Neural cell (in vitro differentiated cells): ENCODE measurements around the gene TTYH3. TPM values are rescaled to one million over a fixed set of nuclear protein-coding genes. Genes with fewer than 3 reads are reported as not detected.
"Not testable (repeated sequence)": the region's sequence is repeated elsewhere in the genome, so short reads cannot be mapped to it uniquely, and the experiment has no call there.

ENCODE experiments used
- H2AFZ ChIP-seq: fragments of 200-600, 300-800 bp; sonication (generic), shearing (Covaris generic); 2 replicates; pipeline ENCODE4 v1.6.0; 2014; ENCODE audit warnings: low read depth, mild to moderate bottlenecking, antibody characterized with exemption, low read length, moderate library complexity
- H3F3A ChIP-seq: fragments of 200-600 bp; shearing (Covaris generic); 2 replicates; pipeline ENCODE4 v1.6.1; 2016; ENCODE audit warnings: mild to moderate bottlenecking, moderate library complexity, mixed read lengths, antibody characterized with exemption, low read length; ENCODE audit not compliant: insufficient read depth, poor library complexity, severe bottlenecking
- H3K27ac ChIP-seq: fragments of 200-600, 300-800 bp; sonication (generic), shearing (Covaris generic); 2 replicates; pipeline ENCODE4 v1.5.1; 2014; ENCODE audit warnings: mild to moderate bottlenecking, low read length, moderate library complexity
- H3K27me3 ChIP-seq: fragments of 300-800, 200-600 bp; sonication (generic), shearing (Covaris generic); 2 replicates; pipeline ENCODE4 v1.6.0; 2014; ENCODE audit warnings: mild to moderate bottlenecking, low read depth, low read length, moderate library complexity; ENCODE audit not compliant: insufficient read depth
- H3K36me3 ChIP-seq: fragments of 300-800, 200-600 bp; sonication (generic), shearing (Covaris generic); 2 replicates; pipeline ENCODE4 v1.5.1; 2014; ENCODE audit warnings: mild to moderate bottlenecking, antibody characterized with exemption, low read length, moderate library complexity; ENCODE audit not compliant: insufficient read depth
- H3K4me2 ChIP-seq: fragments of 300-800, 200-600 bp; sonication (generic), shearing (Covaris generic); 2 replicates; pipeline ENCODE4 v1.6.0; 2014; ENCODE audit warnings: mild to moderate bottlenecking, low read length
- H3K4me3 ChIP-seq: fragments of 300-800, 200-600 bp; sonication (generic), shearing (Covaris generic); 2 replicates; pipeline ENCODE4 v1.5.1; 2014; ENCODE audit warnings: mild to moderate bottlenecking, low read length, moderate library complexity
- H3K79me2 ChIP-seq: fragments of 200-600 bp; shearing (Covaris generic); replicated peaks from 2 replicates; pipeline ENCODE4 v1.6.0; 2014; ENCODE audit warnings: mild to moderate bottlenecking, low read length, moderate library complexity; ENCODE audit not compliant: insufficient read depth
- H3K9ac ChIP-seq: fragments of 300-800, 200-600 bp; sonication (generic), shearing (Covaris generic); 2 replicates; pipeline ENCODE4 v1.6.1; 2016; ENCODE audit warnings: mild to moderate bottlenecking, low read length, mixed read lengths
- H3K9me2 ChIP-seq: fragments of 200-600 bp; shearing (Covaris generic); 2 replicates; pipeline ENCODE4 v1.6.1; 2016; ENCODE audit warnings: mild to moderate bottlenecking, low read length, mixed read lengths; ENCODE audit not compliant: insufficient read depth
- H3K9me3 ChIP-seq: fragments of 200-600, 300-800 bp; sonication (generic), shearing (Covaris generic); 2 replicates; pipeline ENCODE4 v1.6.1; 2016; ENCODE audit warnings: mild to moderate bottlenecking, mixed run types, low read length, moderate library complexity, mixed read lengths
- H4K20me1 ChIP-seq: fragments of 200-600 bp; shearing (Covaris generic); 2 replicates; pipeline ENCODE4 v1.6.1; 2016; ENCODE audit warnings: mild to moderate bottlenecking, mixed run types; ENCODE audit not compliant: insufficient read depth
- CTCF ChIP-seq: fragments of 450-650 bp; IDR thresholded peaks from 2 replicates; pipeline ENCODE4 v1.5.1; 2014; ENCODE audit warnings: antibody characterized with exemption, mild to moderate bottlenecking, moderate library complexity; ENCODE audit not compliant: poor library complexity, severe bottlenecking
- EP300 ChIP-seq: fragments of 450-650 bp; conservative IDR thresholded peaks from 2 replicates; pipeline ENCODE4 v1.6.1; 2014; ENCODE audit warnings: antibody characterized with exemption, mild to moderate bottlenecking, moderate library complexity; ENCODE audit not compliant: poor library complexity, severe bottlenecking
- EZH2 ChIP-seq: fragments of 200-600, 300-800 bp; shearing (Covaris generic), sonication (generic); IDR thresholded peaks from 2 replicates; pipeline ENCODE4 v1.6.1; 2014; ENCODE audit warnings: antibody characterized with exemption, low read length, borderline replicate concordance, mild to moderate bottlenecking; ENCODE audit not compliant: insufficient read depth, poor library complexity, severe bottlenecking
- MXI1 ChIP-seq: fragments of 450-650 bp; conservative IDR thresholded peaks from 2 replicates; pipeline ENCODE4 v1.6.1; 2014; ENCODE audit warnings: antibody characterized with exemption, mild to moderate bottlenecking; ENCODE audit not compliant: poor library complexity, severe bottlenecking
- POLR2AphosphoS5 ChIP-seq: IDR thresholded peaks from 2 replicates; pipeline ENCODE4 v1.6.1; 2012
- RAD21 ChIP-seq: fragments of 450-650 bp; conservative IDR thresholded peaks from 2 replicates; pipeline ENCODE4 v1.6.1; 2014; ENCODE audit warnings: antibody characterized with exemption, mild to moderate bottlenecking, moderate library complexity
- SMC3 ChIP-seq: fragments of 450-650 bp; conservative IDR thresholded peaks from 2 replicates; pipeline ENCODE4 v1.6.1; 2014; ENCODE audit warnings: antibody characterized with exemption, mild to moderate bottlenecking, moderate library complexity; ENCODE audit not compliant: poor library complexity
- TAF1 ChIP-seq: IDR thresholded peaks from 2 replicates; pipeline ENCODE4 v1.6.1; 2012; ENCODE audit warnings: low read depth
- polyA plus RNA-seq: library from polyadenylated mRNA; depleted of rRNA; stranded (reverse); fragments of >200 nt; gene quantifications from 2 replicates; pipeline ENCODE4 v1.2.3, GENCODE V29; 2014
- TF ChIP-seq, protein P1 (sequence below): IDR thresholded peaks from 2 replicates; pipeline ENCODE4 v1.6.1; 2012; ENCODE audit warnings: borderline replicate concordance

TTYH3 gene
- polyA plus RNA-seq, 1 donor from 2014 or later, result 17.0 TPM

- Histone ChIP-seq H3K9me3 (no peaks in the 10 kb centered on the region), H3K79me2 (no peaks in the 10 kb centered on the region), H3K36me3 (no peaks in the 10 kb centered on the region), H3K27me3 (no peaks in the 10 kb centered on the region), H3K27ac (no peak overlapping the region), H3K9me2 (no peaks in the 10 kb centered on the region), H3F3A (no peaks in the 10 kb centered on the region), H3K9ac (no peak overlapping the region), H3K4me2 (no peak overlapping the region), H2AFZ (no peak overlapping the region), H4K20me1 (no peaks in the 10 kb centered on the region), H3K4me3 (no peak overlapping the region)
- no peak for TF ChIP-seq MXI1
- TF ChIP-seq, protein P1, sequence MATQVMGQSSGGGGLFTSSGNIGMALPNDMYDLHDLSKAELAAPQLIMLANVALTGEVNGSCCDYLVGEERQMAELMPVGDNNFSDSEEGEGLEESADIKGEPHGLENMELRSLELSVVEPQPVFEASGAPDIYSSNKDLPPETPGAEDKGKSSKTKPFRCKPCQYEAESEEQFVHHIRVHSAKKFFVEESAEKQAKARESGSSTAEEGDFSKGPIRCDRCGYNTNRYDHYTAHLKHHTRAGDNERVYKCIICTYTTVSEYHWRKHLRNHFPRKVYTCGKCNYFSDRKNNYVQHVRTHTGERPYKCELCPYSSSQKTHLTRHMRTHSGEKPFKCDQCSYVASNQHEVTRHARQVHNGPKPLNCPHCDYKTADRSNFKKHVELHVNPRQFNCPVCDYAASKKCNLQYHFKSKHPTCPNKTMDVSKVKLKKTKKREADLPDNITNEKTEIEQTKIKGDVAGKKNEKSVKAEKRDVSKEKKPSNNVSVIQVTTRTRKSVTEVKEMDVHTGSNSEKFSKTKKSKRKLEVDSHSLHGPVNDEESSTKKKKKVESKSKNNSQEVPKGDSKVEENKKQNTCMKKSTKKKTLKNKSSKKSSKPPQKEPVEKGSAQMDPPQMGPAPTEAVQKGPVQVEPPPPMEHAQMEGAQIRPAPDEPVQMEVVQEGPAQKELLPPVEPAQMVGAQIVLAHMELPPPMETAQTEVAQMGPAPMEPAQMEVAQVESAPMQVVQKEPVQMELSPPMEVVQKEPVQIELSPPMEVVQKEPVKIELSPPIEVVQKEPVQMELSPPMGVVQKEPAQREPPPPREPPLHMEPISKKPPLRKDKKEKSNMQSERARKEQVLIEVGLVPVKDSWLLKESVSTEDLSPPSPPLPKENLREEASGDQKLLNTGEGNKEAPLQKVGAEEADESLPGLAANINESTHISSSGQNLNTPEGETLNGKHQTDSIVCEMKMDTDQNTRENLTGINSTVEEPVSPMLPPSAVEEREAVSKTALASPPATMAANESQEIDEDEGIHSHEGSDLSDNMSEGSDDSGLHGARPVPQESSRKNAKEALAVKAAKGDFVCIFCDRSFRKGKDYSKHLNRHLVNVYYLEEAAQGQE, result no peak
- no peak for TF ChIP-seq EZH2
- TF ChIP-seq SMC3, result no peak
- TF ChIP-seq TAF1, result no peak
- no peak for TF ChIP-seq POLR2AphosphoS5
- no peak for TF ChIP-seq EP300
- no peak for TF ChIP-seq CTCF
- no peak for TF ChIP-seq RAD21
Observed at GRCh38 chr7:2587778-2588177, 44.0 kb upstream of the TTYH3 start.

GRCh38 chr7:2589341-2589740 is 42.4 kb upstream of the TTYH3 start:
- H4K20me1 ChIP-seq, result no peaks in the 10 kb centered on the region
- no peak overlapping the region for H3K27ac ChIP-seq
- no peaks in the 10 kb centered on the region for H3K79me2 ChIP-seq
- no peaks in the 10 kb centered on the region for H3F3A ChIP-seq
- TF ChIP-seq, protein P1, result no peak
- no peak for TF ChIP-seq CTCF
- TF ChIP-seq MXI1, result no peak
- no peak for TF ChIP-seq POLR2AphosphoS5
- no peak for TF ChIP-seq RAD21
- no peak for TF ChIP-seq SMC3
- TF ChIP-seq EZH2, result no peak
- no peak for TF ChIP-seq TAF1
- no peak for TF ChIP-seq EP300
- no peak overlapping the region for H3K4me2 ChIP-seq
- no peaks in the 10 kb centered on the region for H3K27me3 ChIP-seq
- H3K9me2 ChIP-seq, result no peaks in the 10 kb centered on the region
- no peak overlapping the region for H3K9ac ChIP-seq
- H3K9me3 ChIP-seq, result no peaks in the 10 kb centered on the region
- H3K4me3 ChIP-seq, result no peak overlapping the region
- H3K36me3 ChIP-seq, result no peaks in the 10 kb centered on the region
- H2AFZ ChIP-seq, result no peak overlapping the region

GRCh38 chr7:2589941-2590340 is 41.8 kb upstream of the TTYH3 start:
- not testable (repeated sequence) for H3K4me2 ChIP-seq, H3K9ac ChIP-seq, H3K9me3 ChIP-seq, H3K36me3 ChIP-seq, H4K20me1 ChIP-seq, H3K9me2 ChIP-seq, H3K27me3 ChIP-seq, H3K79me2 ChIP-seq, H3K27ac ChIP-seq, H3K4me3 ChIP-seq, H3F3A ChIP-seq, H2AFZ ChIP-seq
